NCI-H69 (cell line): Measurements from ENCODE around the gene RPUSD1.
"Not testable (repeated sequence)": the region's sequence is repeated elsewhere in the genome, so short reads cannot be mapped to it uniquely, and the experiment has no call there.

Source experiments
- DNase-seq: peaks from one replicate; lab custom pipeline; 2025; lab: John Stamatoyannopoulos, UW

Gene RPUSD1

DNA sequence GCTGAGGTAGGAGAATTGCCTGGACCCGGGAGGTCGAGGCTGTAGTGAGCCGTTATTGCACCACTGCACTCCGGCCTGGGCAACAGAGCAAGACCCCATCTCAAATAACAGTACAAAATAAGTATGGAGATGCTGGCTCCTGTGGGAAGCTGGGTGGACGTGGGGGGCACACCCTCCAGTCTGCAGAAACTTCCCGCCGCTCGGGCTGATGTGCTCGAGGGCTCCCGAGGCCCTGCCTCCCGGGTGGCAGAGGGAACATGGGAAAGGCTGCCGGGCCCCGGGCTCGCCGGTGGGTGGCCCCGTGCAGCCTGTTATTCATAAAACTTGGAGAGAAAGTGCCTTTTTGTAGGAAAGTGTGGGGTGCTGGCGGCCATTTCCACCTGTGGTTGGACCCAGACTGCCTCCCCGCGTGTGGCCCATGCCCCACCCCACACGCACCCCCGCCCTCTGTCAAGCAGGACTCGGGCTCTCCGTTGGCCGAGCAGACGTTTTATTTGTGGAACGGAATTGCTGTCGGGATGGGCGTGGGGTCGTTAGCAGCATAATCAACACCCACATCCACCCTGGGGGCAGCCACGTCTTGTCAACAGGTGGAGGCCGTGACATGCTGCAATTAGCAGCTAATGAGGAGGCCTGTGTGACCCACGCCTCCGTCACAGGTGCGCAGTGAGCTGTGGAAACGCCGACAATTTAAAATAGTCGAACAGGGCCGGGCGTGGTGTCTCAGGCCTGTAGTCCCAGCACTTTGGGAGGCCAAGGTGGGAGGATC, 40.0 kb downstream of the RPUSD1 start:
- peak; percentile 74 for DNase-seq

DNA sequence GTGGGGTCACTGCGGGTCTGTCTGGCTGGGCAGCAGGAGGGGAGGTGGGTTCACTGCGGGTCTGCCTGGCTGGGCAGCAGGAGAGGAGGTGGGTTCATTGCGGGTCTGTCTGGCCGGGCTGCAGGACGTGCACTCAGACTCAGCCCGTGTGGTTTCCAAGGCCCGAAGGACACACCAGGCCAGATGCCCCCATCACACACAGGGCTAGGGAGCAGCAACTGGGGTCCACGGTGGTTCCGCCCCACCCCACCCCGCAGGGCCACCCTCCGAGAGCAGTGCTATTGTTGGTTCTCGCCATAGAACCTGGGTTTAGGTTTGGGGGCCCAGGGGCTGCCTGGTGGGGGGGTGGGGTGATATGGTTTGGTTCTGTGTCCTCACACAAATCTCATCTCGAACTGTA, 41.5 kb downstream of the RPUSD1 start:
- DNase-seq = no peak

GRCh38 chr16:745739-746138, 42.4 kb downstream of the RPUSD1 start:
- peak; percentile 64 for DNase-seq

DNA sequence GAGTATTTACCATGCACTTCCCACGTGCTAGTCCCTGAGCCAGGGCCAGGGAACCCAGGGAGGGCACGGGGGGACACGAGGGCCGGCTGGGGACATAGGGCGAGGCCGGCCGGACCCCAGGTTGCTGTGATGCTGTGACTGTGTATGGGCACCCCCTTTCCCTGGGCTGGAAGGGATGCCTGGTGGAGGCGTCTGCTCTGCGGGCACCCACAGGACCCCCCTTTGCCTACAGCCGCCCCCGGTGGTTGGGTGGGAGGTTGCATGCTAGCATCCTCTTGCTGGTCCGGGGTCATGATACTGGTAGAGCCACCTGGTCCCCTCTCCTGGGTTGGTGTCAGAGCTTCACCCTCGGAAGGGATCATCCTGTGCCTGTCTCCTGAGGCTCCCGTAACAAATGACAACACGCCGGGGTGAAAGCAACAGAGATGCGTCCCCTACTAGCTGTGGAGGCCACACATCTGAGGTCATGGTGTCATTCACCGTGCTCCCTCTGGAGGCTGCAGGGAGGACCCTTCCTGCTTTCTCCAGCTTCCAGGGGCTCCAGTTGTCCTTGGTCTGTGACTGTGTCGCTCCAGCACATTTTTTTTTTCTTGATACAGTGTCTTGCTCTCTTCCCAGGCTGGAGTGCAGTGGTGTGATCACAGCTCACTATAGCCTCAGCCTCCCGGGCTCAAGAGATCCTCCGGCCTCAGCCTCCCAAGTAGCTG, 44.2 kb downstream of the RPUSD1 start:
- DNase-seq = no peak

DNA sequence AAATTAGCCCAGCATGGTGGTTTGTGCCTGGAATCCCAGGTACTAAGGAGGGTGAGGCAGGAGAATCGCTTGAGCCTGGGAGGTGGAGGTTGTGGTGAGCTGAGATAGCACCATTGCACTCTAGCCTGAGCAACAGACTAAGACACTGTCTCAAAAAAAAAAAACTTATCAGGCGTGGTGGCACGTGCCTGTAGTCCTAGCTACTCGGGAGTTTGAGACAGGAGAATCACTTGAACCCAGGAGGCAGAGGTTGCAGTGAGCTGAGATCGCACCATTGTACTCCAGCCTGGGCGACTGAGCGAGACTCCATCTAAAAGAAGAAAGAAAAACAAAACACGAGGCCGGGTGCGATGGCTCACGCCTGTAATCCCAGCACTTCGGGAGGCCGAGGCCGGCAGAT, 45.3 kb downstream of the RPUSD1 start:
- not testable (repeated sequence) for DNase-seq

GRCh38 chr16:741986-742629, 46.1 kb downstream of the RPUSD1 start:
- DNase-seq = no peak

- DNase-seq = peak; percentile 97
Measured at GRCh38 chr16:740764-741505, 47.2 kb downstream of the RPUSD1 start, which contains the start of gene CIAO3. CIAO3 (minus strand) TSS chr16:740997; CDS start chr16:740985, 12 bp downstream.

DNA sequence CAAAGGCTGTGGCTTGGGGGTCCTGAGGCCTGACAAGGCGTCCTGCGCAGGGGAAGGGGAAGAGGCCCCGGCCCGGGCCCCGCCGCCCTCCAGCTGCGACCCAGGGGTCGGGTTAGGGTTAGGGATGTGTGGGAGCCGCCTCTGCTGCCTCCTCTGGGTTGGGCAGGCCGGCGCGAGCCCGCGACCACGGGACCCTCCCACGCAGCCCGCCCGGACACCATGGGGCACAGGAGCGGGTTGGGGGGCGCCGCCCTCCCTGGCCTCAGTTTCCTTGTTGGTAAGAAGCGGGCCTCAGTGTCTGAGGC, 47.8 kb downstream of the RPUSD1 start:
- DNase-seq = no peak

DNA sequence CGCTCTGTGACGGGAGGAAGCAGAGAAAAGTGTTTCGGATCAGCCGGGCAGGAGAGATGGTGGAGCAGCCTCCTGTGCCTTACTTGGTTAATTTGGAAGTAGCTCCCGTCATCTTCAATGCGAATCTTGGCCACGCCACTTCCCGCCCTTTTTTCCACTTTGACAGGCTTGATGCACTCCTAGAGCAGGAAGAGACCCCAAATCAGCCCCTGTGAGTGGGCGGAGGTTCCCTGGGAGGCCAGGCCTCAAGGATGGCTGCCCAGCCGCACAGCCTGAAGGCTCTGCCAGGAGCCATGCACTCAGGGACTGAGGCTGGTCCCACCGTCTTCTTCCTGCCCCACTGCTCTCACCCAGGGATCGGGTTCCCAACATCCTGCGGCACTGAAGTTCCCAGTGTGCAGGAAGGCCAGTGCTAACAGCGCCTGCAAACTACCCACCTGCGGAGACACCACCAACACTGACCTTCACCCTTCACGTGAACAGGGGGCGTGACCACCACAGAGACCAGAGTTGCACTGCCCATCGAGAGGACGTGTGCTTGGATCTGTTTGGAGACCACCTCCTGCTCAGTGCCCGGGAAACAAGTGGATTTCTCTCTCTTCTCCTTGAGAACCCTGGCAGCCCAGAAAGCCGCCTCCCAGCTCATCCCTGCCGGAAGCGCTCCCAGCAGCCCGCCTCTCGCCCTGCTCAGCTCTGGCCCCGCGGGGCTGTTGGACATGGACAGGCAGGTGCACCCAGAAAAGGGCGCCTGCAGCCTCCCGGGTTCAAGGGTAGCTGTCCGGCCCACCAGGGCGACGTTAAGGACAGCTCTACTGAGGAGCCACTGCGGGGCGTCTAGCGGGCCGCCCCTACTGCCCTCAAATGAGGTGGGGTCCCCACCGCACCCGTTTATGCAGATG, 48.4 kb downstream of the RPUSD1 start:
- DNase-seq = peak; percentile 30

DNA sequence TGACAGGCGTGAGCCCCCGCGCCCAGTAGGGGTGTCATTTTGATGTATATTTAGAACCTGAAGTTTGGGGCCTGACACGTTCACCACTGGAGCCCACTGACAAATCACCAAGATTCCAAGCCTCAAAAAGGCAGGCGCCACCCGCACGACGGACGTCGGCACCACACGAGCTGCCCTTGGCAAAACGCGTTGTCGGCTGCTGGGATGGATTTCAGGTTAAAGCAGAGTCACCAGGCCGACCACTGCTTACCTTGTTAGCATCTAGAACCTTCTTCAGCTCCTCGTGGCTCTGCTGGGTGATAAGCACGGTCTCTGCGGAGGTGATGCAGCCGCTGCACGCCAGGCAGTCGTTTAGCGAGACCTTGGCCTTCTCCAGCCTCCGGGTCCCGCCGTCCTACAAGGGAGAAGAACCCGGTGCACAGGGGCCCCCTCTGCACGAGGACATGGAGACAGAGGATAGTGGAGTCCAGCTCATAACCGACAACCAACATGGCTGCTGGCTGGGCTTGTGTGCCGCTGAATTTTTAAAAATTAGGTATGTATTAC, 51.2 kb downstream of the RPUSD1 start:
- DNase-seq = no peak

- no peak for DNase-seq
Measured at GRCh38 chr16:735982-736453, 52.2 kb downstream of the RPUSD1 start.

DNA sequence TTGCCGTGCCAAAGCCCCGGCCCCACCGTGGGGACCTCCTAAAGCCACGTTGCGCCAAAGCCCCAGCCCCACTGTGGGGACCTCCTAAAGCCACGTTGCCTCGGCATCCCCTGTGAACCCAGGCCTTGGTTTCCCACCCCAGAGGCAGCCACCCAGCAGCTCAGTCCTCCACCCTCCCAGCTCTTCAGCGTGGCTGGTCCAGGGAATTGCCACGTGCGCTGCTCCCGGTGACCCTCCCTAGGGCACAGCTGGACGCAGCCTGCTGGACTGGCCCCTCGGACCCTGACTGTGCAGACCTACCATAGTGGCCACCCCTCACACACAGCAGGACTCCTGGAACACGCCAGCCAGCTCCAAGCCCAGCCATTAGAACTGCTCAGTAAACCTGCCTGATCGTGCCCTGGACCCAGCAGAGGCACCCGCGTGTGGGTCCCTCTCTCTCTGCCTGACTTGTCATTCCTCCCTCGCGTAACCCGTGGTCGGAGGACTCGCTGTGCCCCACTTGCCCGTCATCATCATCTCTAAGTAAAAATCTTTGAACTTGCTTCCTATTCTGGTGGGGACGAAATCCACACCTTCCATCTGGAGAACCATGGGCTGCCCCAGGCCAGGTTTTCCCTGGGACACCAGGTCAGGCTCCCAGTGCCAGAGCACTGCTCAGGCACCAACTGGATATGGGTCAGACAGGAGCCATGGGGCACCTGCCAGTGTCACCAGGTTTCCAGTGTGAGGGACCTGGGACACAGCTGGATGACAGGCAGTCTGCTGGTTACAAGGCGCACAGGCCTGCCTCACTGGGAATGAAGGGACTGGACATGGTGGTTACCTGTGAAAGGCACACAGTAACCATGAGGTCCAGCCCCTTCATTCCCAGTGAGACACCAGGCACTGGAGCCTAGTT, 53.0 kb downstream of the RPUSD1 start:
- no peak for DNase-seq
